B cell (primary cell): ENCODE measurements around the gene FRMPD1. TPM values are rescaled to one million over a fixed set of nuclear protein-coding genes. Genes with fewer than 3 reads are reported as not detected.

ENCODE experiments used
- ATAC-seq: fragments of 200-7000 bp; cut with Tn5 transposase; one replicate; pipeline ENCODE4 v1.10.0; 2021; ENCODE audit warnings: low read depth, mild to moderate bottlenecking, moderate number of reproducible peaks, moderate library complexity
- CTCF ChIA-PET: fragments of 350-600 bp; sonication (Branson Sonifier 250); formaldehyde crosslinking; loops from one replicate; lab custom pipeline; 2021; ENCODE audit warnings: antibody characterized with exemption, inconsistent platforms; lab: Charles Lee
- POLR2A ChIA-PET: fragments of 350-600 bp; sonication (Branson Sonifier 250); formaldehyde crosslinking; loops from one replicate; lab custom pipeline; 2021; ENCODE audit warnings: antibody characterized with exemption; lab: Charles Lee
- DNase-seq: peaks from one replicate; pipeline ENCODE4 v3.0.0; 2013
- H2AFZ ChIP-seq: 2 replicates; pipeline ENCODE4 v1.6.1; 2012; ENCODE audit warnings: mild to moderate bottlenecking, low read depth, low read length; ENCODE audit not compliant: insufficient read depth, poor library complexity, severe bottlenecking
- H3K27ac ChIP-seq, 2 donors: 1 replicate in 1 of 2; 2 replicates in 1 of 2; pipeline ENCODE4 v1.5.1; 2012 to 2013; ENCODE audit warnings: low read length in 2 of 2, mild to moderate bottlenecking in 2 of 2, moderate library complexity in 1 of 2
- H3K27me3 ChIP-seq, 4 experiments: fragments of 200-600 bp in 1 of 4; sonication (generic) in 1 of 4; replicated peaks in 1 of 4; 1 replicate in 2 of 4; 2 replicates in 2 of 4; pipeline versions ENCODE4 v1.6.1 to v1.7.0; 2013 to 2016; ENCODE audit warnings: low read length in 3 of 4, mild to moderate bottlenecking in 2 of 4, mixed read lengths in 1 of 4, moderate library complexity in 1 of 4; ENCODE audit not compliant: insufficient read depth in 4 of 4, control insufficient read depth in 3 of 4; ENCODE audit errors: control extremely low read depth in 1 of 4
- H3K36me3 ChIP-seq, 2 experiments: replicated peaks in 1 of 2; 1 replicate in 1 of 2; 2 replicates in 1 of 2; pipeline versions ENCODE4 v1.6.1 to v1.7.1; 2013; ENCODE audit warnings: low read length in 1 of 2; ENCODE audit not compliant: insufficient read depth in 2 of 2, control insufficient read depth in 1 of 2; ENCODE audit errors: control extremely low read depth in 1 of 2, extremely low read depth in 1 of 2
- H3K4me1 ChIP-seq, 2 donors: fragments of 200-600 bp in 1 of 2; sonication (generic) in 1 of 2; 1 replicate in 1 of 2; 2 replicates in 1 of 2; pipeline versions ENCODE4 v1.5.1 to v1.6.1; 2013 to 2017; ENCODE audit warnings: low read length in 2 of 2; ENCODE audit not compliant: control insufficient read depth in 2 of 2, insufficient read depth in 2 of 2
- H3K4me2 ChIP-seq: replicated peaks from 2 replicates; pipeline ENCODE3; 2012; ENCODE audit warnings: mild to moderate bottlenecking, low read depth, low read length; ENCODE audit not compliant: poor library complexity, severe bottlenecking
- H3K4me3 ChIP-seq, 5 experiments: fragments of 200-600 bp in 1 of 5; sonication (generic) in 1 of 5; 1 replicate in 3 of 5; 2 replicates in 2 of 5; pipeline versions ENCODE4 v1.5.1 to v1.7.0; 2011 to 2016; ENCODE audit warnings: low read length in 4 of 5, mild to moderate bottlenecking in 4 of 5, low read depth in 2 of 5, control low read depth in 1 of 5, moderate library complexity in 1 of 5; ENCODE audit not compliant: insufficient read depth in 1 of 5; ENCODE audit errors: control extremely low read depth in 1 of 5, extremely low read depth in 1 of 5
- H3K79me2 ChIP-seq: fragments of 200-600 bp; sonication (generic); one replicate; pipeline ENCODE4 v1.6.0; 2016; ENCODE audit warnings: low read length; ENCODE audit not compliant: control insufficient read depth, insufficient read depth
- H3K9ac ChIP-seq: fragments of 200-600 bp; sonication (generic); 2 replicates; pipeline ENCODE4 v1.6.1; 2017; ENCODE audit warnings: mild to moderate bottlenecking, low read length, moderate library complexity
- H3K9me3 ChIP-seq, 3 donors: one replicate each; pipeline versions ENCODE4 v1.6.1 to v1.7.1; 2013; ENCODE audit warnings: low read length in 2 of 3; ENCODE audit not compliant: control insufficient read depth in 2 of 3, insufficient read depth in 1 of 3; ENCODE audit errors: control extremely low read depth in 1 of 3
- H4K20me1 ChIP-seq: 2 replicates; pipeline ENCODE4 v1.6.0; 2012; ENCODE audit warnings: mild to moderate bottlenecking, low read length; ENCODE audit not compliant: insufficient read depth, control insufficient read depth, poor library complexity, severe bottlenecking
- H3K27ac Mint-ChIP-seq: one replicate; pipeline ENCODE4 v1.8.0; 2021; ENCODE audit warnings: mixed read lengths
- H3K27me3 Mint-ChIP-seq: one replicate; pipeline ENCODE4 v1.8.0; 2021; ENCODE audit warnings: mixed read lengths
- H3K4me1 Mint-ChIP-seq: one replicate; pipeline ENCODE4 v1.8.0; 2021; ENCODE audit warnings: mixed read lengths
- H3K4me3 Mint-ChIP-seq: one replicate; pipeline ENCODE4 v1.8.0; 2021; ENCODE audit warnings: mixed read lengths
- H3K9me3 Mint-ChIP-seq: one replicate; pipeline ENCODE4 v1.8.0; 2022; ENCODE audit warnings: mixed read lengths; ENCODE audit not compliant: insufficient read depth
- EZH2 ChIP-seq: IDR thresholded peaks from 2 replicates; pipeline ENCODE4 v1.6.1; 2012; ENCODE audit warnings: borderline replicate concordance, low read depth, mild to moderate bottlenecking, moderate library complexity, low read length; ENCODE audit not compliant: insufficient read depth, poor library complexity, severe bottlenecking
- WGBS: methylation state at CpG from one replicate; pipeline ENCODE4 v1.1.5; 2013; ENCODE audit warnings: missing lambda C conversion rate; ENCODE audit not compliant: insufficient coverage; 5-methylcytosine and 5-hydroxymethylcytosine counted together
- intact Hi-C: fragments of 100-400 bp; cut with micrococcal nuclease; formaldehyde crosslinking; loops from one replicate; pipeline ENCODE4 v1.10.0; 2022
- polyA plus RNA-seq: library from polyadenylated mRNA; depleted of rRNA; stranded (reverse); fragments of >200 nt; gene quantifications from 2 replicates; pipeline ENCODE4 v1.2.3, GENCODE V29; 2012
- total RNA-seq, 2 donors: library from RNA; stranded (reverse); fragments of 120-200 nt in 1 of 2; gene quantifications; 1 replicate in 1 of 2; 2 replicates in 1 of 2; pipeline versions ENCODE4 v1.2.3 to v1.2.4, GENCODE V29; 2013 to 2022
- TF ChIP-seq, protein P1 (sequence below): fragments of 200-600 bp; IDR thresholded peaks from one replicate; pipeline ENCODE4 v1.8.0; 2022; ENCODE audit warnings: antibody characterized with exemption, mild to moderate bottlenecking

FRMPD1 gene
- total and polyA plus RNA-seq, 2 donors (not counting 1 experiment from before 2014, with no cell fraction given): 0.05 TPM; not detected in 1

DNA sequence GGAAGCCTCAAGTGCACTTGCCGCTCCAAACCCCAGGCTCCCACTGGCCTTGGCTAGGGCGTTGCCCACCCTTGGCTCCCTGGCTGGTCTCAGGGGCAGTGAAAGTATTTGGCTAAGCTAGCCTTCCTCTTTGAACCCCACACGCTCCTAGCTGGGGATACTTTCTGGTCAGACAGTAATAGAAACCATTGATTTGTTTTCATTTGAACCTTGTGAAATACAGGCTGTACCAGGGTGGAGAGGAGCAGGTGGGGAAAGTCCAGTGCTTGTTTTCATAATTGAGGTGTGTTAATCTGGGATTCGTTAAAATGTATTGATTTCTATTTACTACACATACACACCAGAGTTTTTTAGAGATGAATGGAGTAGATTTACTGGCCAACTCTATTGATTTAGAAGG, 57.0 kb downstream of the FRMPD1 start:
- no CpG with 5 or more reads among the region's 4 CpGs for WGBS
- H3K27me3 ChIP-seq: no peaks in the 10 kb centered on the region
- H3K4me3 Mint-ChIP-seq: no peak overlapping the region
- H3K4me3 ChIP-seq: no peak overlapping the region
- no peaks in the 10 kb centered on the region for H3K9me3 Mint-ChIP-seq
- no peak overlapping the region for H2AFZ ChIP-seq
- intact Hi-C loops: no loop called here
- H3K27ac ChIP-seq: no peak overlapping the region
- no peak for TF ChIP-seq EZH2
- TF ChIP-seq, protein P1, sequence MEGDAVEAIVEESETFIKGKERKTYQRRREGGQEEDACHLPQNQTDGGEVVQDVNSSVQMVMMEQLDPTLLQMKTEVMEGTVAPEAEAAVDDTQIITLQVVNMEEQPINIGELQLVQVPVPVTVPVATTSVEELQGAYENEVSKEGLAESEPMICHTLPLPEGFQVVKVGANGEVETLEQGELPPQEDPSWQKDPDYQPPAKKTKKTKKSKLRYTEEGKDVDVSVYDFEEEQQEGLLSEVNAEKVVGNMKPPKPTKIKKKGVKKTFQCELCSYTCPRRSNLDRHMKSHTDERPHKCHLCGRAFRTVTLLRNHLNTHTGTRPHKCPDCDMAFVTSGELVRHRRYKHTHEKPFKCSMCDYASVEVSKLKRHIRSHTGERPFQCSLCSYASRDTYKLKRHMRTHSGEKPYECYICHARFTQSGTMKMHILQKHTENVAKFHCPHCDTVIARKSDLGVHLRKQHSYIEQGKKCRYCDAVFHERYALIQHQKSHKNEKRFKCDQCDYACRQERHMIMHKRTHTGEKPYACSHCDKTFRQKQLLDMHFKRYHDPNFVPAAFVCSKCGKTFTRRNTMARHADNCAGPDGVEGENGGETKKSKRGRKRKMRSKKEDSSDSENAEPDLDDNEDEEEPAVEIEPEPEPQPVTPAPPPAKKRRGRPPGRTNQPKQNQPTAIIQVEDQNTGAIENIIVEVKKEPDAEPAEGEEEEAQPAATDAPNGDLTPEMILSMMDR: no peak
- H3K27ac Mint-ChIP-seq: no peak overlapping the region
- H4K20me1 ChIP-seq: no peaks in the 10 kb centered on the region
- H3K9me3 ChIP-seq: no peaks in the 10 kb centered on the region
- no peak for ATAC-seq
- CTCF ChIA-PET: no interaction called here
- no peak overlapping the region for H3K9ac ChIP-seq
- no peaks in the 10 kb centered on the region for H3K4me1 Mint-ChIP-seq
- H3K36me3 ChIP-seq: no peaks in the 10 kb centered on the region
- H3K79me2 ChIP-seq: no peaks in the 10 kb centered on the region
- H3K27me3 Mint-ChIP-seq: peaks cover 14% of the 10 kb centered on the region
- H3K4me1 ChIP-seq: no peaks in the 10 kb centered on the region
- DNase-seq: no peak
- no peak overlapping the region for H3K4me2 ChIP-seq
- POLR2A ChIA-PET: no interaction called here

DNA sequence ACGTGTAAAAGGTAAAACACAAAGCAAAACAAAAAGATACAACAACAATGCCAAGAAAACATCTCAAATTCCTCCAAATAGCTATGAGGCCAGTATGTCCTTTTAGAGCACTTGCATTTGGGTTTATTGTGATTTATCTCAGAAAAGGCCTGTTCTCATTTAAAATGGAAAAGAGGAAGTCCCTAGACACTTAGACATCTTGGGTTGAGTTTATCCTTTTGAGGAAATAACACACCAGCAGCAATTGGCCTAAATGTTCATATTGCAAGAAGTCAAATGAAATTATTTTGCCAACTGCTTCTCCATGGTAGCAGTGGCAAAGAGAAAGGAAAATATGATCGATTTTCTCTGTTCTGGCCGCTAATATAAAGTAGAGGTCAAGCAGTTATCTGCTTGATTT, 59.3 kb downstream of the FRMPD1 start:
- Histone ChIP-seq H2AFZ (no peak overlapping the region), H3K27ac (no peak overlapping the region), H3K36me3 (no peaks in the 10 kb centered on the region), H3K9ac (no peak overlapping the region), H3K9me3 (no peaks in the 10 kb centered on the region), H3K4me2 (no peak overlapping the region), H3K4me3 (no peak overlapping the region), H3K4me1 (no peaks in the 10 kb centered on the region), H3K79me2 (no peaks in the 10 kb centered on the region), H3K27me3 (no peaks in the 10 kb centered on the region), H4K20me1 (no peaks in the 10 kb centered on the region)
- intact Hi-C loops: no loop called here
- H3K9me3 Mint-ChIP-seq: no peaks in the 10 kb centered on the region
- no peaks in the 10 kb centered on the region for H3K4me1 Mint-ChIP-seq
- POLR2A ChIA-PET: no interaction called here
- TF ChIP-seq, protein P1: no peak
- TF ChIP-seq EZH2: no peak
- CTCF ChIA-PET: no interaction called here
- no peak for DNase-seq
- H3K27me3 Mint-ChIP-seq: peaks cover 14% of the 10 kb centered on the region
- no peak overlapping the region for H3K27ac Mint-ChIP-seq
- ATAC-seq: no peak
- no peak overlapping the region for H3K4me3 Mint-ChIP-seq
- WGBS: 100% methylated on average over 1 of the region's 3 CpGs
